ENCODE results near the gene MTR.

Gene MTR

DNA sequence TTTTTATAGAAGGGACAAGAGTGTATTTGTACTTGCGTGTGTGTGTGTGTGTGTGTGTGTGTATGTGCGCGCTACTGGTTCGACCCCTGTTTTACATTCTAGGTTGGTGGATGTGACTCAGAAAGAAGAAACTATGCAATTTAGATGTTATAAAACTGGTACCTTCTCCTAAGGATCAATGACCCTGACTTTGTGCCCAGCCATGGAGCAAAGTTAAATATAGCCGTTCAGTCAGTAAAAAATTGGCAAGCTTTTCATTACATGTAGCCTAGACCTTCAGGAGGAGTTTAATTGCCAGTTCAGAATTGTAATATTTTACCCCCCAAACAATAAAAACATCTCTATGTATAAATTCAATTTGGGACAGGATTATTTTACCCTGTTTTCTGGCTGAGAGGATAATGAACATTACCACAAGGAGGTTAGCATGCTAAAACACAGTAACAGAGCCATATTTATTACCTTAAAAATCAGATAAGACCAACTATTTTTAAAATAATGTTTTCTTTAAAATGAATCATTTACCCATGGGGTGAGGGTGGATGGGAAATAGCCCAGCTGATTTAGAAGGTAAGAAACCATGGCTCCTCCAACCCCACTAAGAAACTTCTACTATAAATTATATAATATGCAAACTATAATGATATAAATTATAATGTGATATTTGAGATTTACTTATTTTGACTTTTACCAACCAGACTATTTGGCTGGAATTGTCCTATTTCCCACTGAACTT, 33.5 kb upstream of the MTR start:
- TF ChIP-seq, protein P1, sequence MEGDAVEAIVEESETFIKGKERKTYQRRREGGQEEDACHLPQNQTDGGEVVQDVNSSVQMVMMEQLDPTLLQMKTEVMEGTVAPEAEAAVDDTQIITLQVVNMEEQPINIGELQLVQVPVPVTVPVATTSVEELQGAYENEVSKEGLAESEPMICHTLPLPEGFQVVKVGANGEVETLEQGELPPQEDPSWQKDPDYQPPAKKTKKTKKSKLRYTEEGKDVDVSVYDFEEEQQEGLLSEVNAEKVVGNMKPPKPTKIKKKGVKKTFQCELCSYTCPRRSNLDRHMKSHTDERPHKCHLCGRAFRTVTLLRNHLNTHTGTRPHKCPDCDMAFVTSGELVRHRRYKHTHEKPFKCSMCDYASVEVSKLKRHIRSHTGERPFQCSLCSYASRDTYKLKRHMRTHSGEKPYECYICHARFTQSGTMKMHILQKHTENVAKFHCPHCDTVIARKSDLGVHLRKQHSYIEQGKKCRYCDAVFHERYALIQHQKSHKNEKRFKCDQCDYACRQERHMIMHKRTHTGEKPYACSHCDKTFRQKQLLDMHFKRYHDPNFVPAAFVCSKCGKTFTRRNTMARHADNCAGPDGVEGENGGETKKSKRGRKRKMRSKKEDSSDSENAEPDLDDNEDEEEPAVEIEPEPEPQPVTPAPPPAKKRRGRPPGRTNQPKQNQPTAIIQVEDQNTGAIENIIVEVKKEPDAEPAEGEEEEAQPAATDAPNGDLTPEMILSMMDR (IDR thresholded peaks at IDR 0.05) = no peak

DNA sequence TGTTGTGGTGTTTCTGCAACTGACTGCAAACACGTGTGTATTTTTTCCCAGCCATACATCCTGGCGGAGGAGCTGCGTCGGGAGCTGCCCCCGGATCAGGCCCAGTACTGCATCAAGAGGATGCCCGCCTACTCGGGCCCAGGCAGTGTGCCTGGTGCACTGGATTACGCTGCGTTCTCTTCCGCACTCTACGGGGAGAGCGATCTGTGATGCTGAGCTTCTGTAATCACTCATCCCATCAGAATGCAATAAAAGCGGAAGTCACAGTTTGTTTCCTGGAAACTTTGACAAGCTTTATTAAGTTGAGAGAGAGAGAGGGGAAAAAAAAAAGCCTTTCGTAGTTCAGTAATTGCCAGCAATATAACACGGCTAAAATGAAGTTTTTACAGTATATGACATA, 32.7 kb upstream of the MTR start:
- TF ChIP-seq, protein P1 (IDR thresholded peaks at IDR 0.05) = no peak

DNA sequence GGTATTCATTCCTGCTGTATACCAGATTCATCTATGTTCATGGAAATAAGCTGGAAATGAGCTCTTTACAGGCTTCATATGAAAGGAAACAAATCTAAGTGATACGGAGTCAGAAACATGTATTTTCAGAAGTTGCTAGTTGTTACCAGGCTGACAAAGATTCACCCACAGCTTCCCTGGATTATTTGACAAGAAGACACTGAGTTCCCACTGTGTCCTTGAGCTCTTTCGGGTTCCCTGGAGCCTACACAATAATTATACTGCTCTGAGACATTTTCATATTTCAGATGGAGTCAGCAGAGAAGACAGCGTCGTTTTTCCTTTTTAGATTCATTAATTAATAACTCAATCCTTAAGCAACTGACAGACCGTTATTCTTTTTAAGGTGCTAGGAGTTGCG, 29.3 kb upstream of the MTR start:
- TF ChIP-seq, protein P1 (IDR thresholded peaks at IDR 0.05) = no peak

DNA sequence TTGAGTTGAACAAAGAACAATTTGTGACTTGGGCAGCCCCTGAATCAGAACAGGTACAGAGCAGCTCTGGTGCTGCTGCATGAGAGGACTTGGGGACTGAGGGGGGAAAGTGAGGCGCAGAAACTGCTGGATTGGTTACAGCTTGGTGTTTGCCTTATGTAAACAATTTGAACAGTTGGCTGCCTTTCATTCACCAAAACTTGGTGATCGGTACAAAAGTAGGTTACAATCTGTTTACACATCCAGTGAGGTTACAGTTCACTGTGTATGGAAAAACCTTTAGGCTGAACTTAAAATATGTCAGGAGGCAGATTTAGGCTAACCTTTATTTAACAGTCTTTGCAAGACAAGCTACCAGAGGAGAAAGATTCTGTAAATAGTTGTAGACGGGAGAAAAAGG, 28.6 kb upstream of the MTR start:
- TF ChIP-seq, protein P1 (IDR thresholded peaks at IDR 0.05) = no peak

DNA sequence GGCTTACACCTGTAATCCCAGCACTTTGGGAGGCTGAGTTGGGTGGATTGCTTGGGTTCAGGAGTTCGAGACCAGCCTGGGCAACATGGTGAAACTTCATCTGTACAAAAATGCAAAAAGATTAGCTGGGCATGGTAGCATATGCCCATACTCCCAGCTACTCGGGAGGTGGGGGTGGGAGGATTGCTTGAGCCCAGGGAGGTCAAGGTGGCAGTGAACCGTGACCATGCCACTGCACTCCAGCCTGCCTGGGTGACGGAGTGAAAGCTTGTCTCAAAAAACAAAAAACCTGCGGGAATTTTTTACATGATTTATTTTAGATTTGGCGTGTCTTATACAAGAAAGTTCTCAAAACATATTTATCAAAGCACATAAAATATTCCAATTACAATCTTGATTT, 27.8 kb upstream of the MTR start:
- TF ChIP-seq, protein P1 (IDR thresholded peaks at IDR 0.05) = no peak

DNA sequence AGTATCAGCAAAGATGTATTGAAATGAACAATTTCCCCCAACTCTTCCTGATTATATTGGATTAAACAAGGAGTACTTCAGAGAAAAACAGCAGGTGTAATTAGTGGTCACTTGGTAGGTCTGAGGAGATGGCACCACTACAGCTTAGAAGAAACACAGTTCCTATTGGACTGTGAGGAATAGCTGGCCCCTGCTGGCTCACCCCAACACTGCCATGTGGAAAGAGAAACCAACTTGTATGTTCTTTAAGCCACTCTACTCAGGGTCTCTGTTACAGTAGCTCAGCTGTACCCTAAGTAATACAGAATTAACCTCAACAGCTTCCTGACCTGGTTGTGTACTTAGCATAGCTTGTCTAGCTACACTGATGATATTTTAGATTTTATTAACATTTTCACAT, 26.5 kb upstream of the MTR start:
- TF ChIP-seq, protein P1 (IDR thresholded peaks at IDR 0.05) = no peak

DNA sequence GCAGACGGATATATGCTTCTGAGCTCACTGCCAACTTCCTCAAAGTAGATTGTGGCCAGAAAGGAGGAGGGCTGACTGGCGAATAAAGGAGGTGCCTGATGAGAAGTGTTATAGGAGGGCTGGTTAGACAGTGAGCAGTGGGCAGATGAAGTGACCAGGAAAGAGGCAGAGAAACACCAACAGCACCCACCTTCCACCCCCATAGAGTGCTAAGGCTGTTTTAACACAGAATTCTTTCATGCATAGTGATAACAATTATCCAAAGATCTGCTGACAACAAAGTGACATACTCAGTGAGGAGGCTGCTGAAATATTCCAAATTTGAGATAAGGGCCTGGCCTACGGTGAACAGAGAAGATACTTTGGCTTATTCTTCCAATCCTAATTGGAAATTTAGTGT, 21.2 kb upstream of the MTR start:
- TF ChIP-seq, protein P1 (IDR thresholded peaks at IDR 0.05) = no peak

DNA sequence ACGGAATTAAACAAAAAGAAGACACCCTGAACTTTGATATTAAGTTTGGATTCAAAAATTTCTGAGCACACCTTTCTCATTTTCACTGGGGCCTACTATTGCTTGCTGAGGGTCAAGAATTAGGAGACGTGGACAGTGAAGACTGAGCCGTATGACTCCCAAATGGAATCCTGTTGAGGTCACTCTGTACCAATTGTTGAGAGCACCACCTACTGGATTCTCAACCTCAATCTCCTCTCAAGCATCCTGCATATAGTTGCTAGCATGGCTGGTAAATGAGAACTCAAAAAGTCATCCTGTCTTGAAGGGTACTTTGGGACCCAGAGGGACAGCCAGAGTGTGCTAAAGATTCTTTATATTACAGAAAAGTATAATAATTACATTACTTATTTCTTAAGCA, 20.2 kb upstream of the MTR start:
- TF ChIP-seq, protein P1 (IDR thresholded peaks at IDR 0.05) = peak; percentile 44
